Stimulated activated CD8-positive, alpha-beta memory T cell treated with anti-CD3 and anti-CD28 coated beads, Interleukin-7, amount 100 ng/mL, for 1 hour (primary cell): ENCODE results near the gene HOXC5.
A peak's percentile ranks its signal among the peaks of the same experiment; 100 is the strongest.
"Not testable (repeated sequence)": the region's sequence is repeated elsewhere in the genome, so short reads cannot be mapped to it uniquely, and the experiment has no call there.

Experiments
- DNase-seq, 2 donors: peaks; one replicate each; pipeline ENCODE4 v3.0.0-alpha.2; 2020; ENCODE audit warnings: low read depth in 2 of 2

The HOXC5 gene

GRCh38 chr12:54066408-54066807, 33.6 kb downstream of the HOXC5 start:
- no peak for DNase-seq

- DNase-seq: no peak
These were observed 35.7 kb downstream of the HOXC5 start for GRCh38 chr12:54068418-54069070.

GRCh38 chr12:54071942-54072341, 39.1 kb downstream of the HOXC5 start:
- no peak for DNase-seq

GRCh38 chr12:54074308-54074707, 41.5 kb downstream of the HOXC5 start:
- no peak for DNase-seq

- DNase-seq: no peak
These were observed 42.6 kb downstream of the HOXC5 start for GRCh38 chr12:54075409-54075808.

- DNase-seq: no peak
These were observed 43.1 kb downstream of the HOXC5 start for GRCh38 chr12:54075974-54076373.

- not testable (repeated sequence) for DNase-seq
These were observed 45.0 kb downstream of the HOXC5 start for GRCh38 chr12:54077843-54078242.

- not testable (repeated sequence) for DNase-seq
These were observed 46.3 kb downstream of the HOXC5 start for GRCh38 chr12:54079115-54079514.

GRCh38 chr12:54080008-54080924, 47.4 kb downstream of the HOXC5 start:
- DNase-seq: not testable (repeated sequence)

GRCh38 chr12:54081053-54081514, 48.2 kb downstream of the HOXC5 start:
- not testable (repeated sequence) for DNase-seq

GRCh38 chr12:54081581-54082396, 48.9 kb downstream of the HOXC5 start:
- not testable (repeated sequence) for DNase-seq

GRCh38 chr12:54082397-54082892, 49.6 kb downstream of the HOXC5 start:
- peak; percentile 7 to 13 for DNase-seq
